Hematopoietic multipotent progenitor cell (in vitro differentiated cells): ENCODE measurements around the gene VGF. TPM values are rescaled to one million over a fixed set of nuclear protein-coding genes. Genes with fewer than 3 reads are reported as not detected.
"Not testable (repeated sequence)": the region's sequence is repeated elsewhere in the genome, so short reads cannot be mapped to it uniquely, and the experiment has no call there.

Experiments used
- DNase-seq, 3 donors: peaks; one replicate each; pipeline ENCODE4 v3.0.0-alpha.2; 2011 to 2015; ENCODE audit warnings: low read depth in 2 of 3, low spot score in 2 of 3
- small RNA-seq: library from RNA; depleted of rRNA; stranded (forward); fragments of <200 nt; gene quantifications from one replicate; pipeline ENCODE3, GENCODE V24; 2012
- total RNA-seq: library from RNA; depleted of rRNA; stranded (reverse); fragments of >200 nt; gene quantifications from one replicate; pipeline ENCODE4 v1.2.3, GENCODE V29; 2012

VGF gene
- total RNA-seq, 1 donor, result under 0.01 TPM

DNA sequence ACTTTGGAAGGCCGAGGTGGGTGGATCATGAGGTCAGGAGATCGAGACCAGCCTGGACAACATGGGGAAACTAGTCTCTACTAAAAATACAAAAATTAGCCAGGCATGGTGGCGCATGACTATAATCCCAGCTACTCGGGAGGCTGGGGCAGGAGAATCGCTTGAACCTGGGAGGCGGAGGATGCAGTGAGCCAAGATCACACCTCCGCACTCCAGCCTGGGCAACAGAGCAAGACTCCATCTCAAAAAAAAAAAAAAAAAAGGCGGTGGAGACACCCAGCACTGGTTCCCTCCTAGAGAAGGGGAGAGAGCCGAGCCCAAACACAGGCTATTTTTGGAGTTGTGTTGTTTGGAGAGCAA lies 43.8 kb downstream of the VGF start:
- DNase-seq, result not testable (repeated sequence)

DNA sequence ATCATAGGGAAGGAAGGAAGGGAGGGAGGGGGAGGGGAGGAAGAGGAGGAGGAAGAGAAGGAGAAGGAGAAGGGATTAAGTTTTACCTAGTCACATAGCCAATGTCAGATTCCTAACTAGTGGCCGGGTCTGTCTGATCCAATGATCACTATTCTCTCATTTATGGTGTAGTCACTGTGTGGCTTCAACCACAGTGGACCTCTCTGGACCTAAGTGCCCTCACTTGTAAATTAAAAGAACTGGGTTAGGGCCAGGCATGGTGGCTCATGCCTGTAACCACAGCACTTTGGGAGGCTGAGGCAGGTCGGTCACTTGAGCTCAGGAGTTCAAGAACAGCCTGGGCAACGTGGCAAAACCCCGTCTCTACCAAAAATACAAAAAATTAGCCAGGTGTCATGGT lies 45.1 kb downstream of the VGF start:
- no peak for DNase-seq

DNA sequence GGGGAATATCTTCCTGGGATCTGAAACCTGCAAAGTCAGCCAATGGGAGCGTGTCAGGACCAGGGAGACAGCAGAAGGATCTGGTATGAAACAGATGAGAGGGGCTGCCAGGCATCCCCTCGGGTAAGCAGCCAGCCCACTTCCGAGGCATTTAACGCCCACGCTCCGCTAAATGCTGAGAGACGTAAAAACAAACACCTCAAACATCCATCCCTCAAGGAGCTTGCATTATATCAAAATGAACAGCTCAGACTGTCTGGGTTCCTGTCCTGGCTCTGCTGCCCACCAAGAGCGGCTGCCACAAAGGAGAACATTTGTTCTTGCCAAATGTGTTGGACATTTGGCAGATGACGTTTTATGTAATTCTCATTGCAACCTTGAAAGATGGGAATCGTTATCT lies 45.5 kb downstream of the VGF start:
- DNase-seq, result no peak

DNA sequence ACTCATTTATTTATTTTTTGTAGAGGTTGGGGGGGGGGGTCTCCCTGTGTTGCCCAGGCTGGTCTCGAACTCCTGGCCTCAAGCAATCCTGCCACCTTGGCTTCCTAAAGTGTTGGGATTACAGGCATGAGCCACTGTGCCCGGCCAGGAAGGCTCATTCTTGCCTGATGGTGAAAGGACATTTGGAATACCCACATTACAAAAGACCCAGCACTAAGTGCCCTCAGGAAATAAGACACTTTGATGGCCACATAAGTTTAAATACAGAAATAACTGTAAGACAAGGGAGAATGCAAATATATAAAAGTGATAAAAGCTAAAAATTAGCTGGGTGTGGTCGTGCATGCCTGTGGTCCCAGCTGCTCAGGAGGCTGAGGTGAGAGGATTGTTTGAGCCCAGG lies 46.5 kb downstream of the VGF start:
- DNase-seq, result no peak

DNA sequence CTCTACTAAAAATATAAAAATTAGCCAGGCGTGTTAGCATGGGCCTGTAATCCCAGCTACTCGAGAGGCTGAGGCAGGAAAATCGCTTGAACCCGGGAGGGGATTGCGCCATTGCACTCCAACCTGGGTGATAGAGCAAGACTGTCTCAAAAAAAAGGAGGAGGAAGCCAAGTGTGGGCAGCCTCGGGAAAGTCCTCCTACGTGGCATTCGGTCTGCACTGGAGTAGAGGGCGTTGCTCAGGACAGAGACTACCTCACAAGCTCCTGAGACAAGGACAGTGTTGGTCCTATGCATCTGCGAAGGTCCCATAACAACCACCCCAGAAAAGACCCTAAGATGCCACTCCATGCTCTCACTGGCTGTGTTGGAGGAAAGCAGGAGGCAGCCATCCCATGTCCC lies 48.5 kb downstream of the VGF start:
- no peak for DNase-seq

DNA sequence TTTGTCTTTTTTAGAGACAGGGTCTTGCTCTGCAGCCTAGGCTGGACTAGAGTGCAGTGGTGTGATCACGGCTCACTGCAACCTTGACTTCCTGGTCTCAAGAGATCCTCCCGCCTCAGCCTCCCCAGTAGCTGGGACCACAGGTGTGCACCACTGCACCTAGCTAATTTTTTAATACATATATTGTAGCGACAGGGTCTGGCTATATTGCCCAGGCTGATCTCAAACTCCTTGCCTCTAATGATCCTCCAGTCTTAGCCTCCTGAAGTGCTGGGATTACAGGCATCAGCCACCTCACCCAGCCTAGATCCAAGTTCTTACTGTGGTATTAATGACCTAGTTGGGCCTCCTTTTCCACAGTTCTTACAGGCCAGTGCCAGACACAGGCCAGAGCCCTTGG lies 50.2 kb downstream of the VGF start:
- no peak for DNase-seq

DNA sequence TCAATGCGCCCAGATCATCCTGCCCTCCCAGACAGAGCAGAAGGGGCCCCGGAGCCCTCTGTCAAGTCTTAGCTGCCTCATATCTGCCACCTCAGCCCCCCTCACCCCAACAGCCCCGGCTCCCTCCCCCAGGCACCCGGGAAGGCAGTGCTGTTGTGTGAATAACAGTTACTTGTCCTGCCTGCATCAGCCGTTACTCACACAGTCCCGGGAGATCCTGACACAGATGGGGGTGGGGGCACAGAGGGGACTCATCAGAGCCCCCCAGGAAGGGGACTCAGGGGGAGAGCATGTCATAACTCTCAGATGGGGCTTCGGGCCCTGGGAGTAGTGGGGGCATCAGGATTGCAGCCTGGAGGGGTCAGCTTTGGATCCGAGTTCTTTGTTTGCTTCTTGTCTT lies 50.9 kb downstream of the VGF start:
- DNase-seq, result no peak

DNA sequence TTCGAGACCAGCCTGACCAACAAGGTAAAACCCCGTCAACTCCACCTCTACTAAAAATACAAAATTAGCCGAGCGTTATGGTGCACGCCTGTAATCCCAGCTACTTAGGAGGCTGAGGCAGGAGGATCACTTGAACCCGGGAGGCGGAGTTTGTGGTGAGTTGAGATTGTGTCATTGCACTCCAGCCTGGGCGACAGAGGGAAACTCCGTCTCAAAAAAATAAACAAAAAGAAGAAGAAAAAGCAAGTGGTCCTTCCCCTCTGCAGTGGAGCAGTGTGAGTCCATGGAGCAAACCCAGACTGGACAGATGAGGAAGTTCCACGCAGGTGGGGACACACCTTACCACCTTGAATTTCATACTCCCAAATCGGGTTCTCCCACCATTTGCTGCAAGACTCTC lies 51.5 kb downstream of the VGF start:
- DNase-seq, result no peak

DNA sequence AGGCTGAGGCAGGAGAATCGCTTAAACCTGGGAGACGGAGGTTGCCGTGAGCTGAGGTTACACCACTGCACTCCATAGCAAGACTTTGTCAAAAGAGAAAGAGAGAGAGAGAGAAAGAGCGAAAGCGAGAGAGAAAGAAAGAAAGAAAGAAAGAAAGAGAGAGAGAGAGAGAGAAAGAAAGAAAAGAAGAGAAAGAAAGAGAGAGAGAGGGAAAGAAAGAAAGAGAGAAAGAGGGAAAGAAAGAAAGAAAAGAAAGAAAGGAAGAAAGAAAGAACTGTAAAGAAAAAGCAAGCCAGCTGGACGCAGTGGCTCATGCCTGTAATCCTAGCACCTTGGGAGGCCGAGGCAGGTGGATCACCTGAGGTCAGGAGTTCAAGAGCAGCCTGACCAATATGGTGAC lies 52.2 kb downstream of the VGF start:
- not testable (repeated sequence) for DNase-seq

Small RNA genes within 50 kb of the gene (small RNA-seq; reads per million reads assigned to genes)
- not detected for gene MIR4653

Other genes with a start within 250 kb of the VGF start
- gene MUC3A, start 216.0 kb downstream of the VGF start, total RNA-seq, result under 0.01 TPM
- 0.27 TPM for gene MUC12, start 196.0 kb downstream of the VGF start, total RNA-seq
- gene MUC17, start 145.5 kb downstream of the VGF start, total RNA-seq, result under 0.01 TPM
- gene TRIM56, start 80.1 kb downstream of the VGF start, total RNA-seq, result 22.4 TPM
- gene SERPINE1, start 38.5 kb downstream of the VGF start, total RNA-seq, result 14.8 TPM
- gene AP1S1, start 11.1 kb downstream of the VGF start, total RNA-seq, result 27.2 TPM
- not detected for gene NAT16, start 14.7 kb upstream of the VGF start, total RNA-seq
- gene MOGAT3, start 35.5 kb upstream of the VGF start, total RNA-seq, result not detected
- 31.2 TPM for gene PLOD3, start 52.0 kb upstream of the VGF start, total RNA-seq
- 35.5 TPM for gene ZNHIT1, start 52.6 kb upstream of the VGF start, total RNA-seq
- 55.2 TPM for gene CLDN15, start 72.2 kb upstream of the VGF start, total RNA-seq
- 186 TPM for gene FIS1, start 79.5 kb upstream of the VGF start, total RNA-seq
- 10.2 TPM for gene IFT22, start 156.2 kb upstream of the VGF start, total RNA-seq
- gene COL26A1, start 197.3 kb upstream of the VGF start, total RNA-seq, result under 0.01 TPM